GM18870 (cell line): ENCODE data around the gene WDR54.
A peak's percentile ranks its signal among the peaks of the same experiment; 100 is the strongest.
"Not testable (repeated sequence)": the region's sequence is repeated elsewhere in the genome, so short reads cannot be mapped to it uniquely, and the experiment has no call there.

Experiments used
- ATAC-seq: cut with Tn5 transposase; IDR thresholded peaks from one replicate; pipeline ENCODE4 v1.9.1; 2021; ENCODE audit warnings: moderate library complexity; ENCODE audit not compliant: unreplicated experiment

The WDR54 gene

DNA sequence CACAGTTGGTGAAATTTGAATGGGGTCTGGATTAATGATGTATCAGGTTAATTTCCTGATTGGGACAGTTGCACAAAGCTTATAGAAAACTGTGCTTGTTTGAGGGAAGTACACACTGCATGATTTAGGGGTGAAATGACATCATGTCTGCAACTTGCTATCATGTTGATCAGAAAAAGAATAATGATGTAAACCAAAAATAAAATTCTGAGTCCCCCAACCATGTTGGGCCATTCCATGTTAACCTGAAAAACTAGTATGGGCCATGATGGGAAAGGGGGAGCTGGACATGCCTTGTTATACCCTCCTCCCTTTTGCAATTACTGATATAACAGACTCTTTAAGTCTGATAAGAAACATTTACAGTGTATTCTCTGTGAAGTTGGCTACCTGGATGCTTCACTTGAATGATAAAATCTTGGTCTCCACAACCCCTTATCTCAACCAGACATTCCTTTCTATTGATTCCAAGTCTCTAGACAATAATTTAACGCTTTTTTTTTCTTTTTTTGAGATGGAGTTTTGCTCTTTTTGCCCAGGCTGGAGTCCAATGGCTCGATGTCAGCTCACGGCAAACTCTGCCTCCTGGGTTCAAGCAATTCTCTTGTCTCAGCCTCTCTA lies 29.1 kb downstream of the WDR54 start:
- no peak for ATAC-seq

DNA sequence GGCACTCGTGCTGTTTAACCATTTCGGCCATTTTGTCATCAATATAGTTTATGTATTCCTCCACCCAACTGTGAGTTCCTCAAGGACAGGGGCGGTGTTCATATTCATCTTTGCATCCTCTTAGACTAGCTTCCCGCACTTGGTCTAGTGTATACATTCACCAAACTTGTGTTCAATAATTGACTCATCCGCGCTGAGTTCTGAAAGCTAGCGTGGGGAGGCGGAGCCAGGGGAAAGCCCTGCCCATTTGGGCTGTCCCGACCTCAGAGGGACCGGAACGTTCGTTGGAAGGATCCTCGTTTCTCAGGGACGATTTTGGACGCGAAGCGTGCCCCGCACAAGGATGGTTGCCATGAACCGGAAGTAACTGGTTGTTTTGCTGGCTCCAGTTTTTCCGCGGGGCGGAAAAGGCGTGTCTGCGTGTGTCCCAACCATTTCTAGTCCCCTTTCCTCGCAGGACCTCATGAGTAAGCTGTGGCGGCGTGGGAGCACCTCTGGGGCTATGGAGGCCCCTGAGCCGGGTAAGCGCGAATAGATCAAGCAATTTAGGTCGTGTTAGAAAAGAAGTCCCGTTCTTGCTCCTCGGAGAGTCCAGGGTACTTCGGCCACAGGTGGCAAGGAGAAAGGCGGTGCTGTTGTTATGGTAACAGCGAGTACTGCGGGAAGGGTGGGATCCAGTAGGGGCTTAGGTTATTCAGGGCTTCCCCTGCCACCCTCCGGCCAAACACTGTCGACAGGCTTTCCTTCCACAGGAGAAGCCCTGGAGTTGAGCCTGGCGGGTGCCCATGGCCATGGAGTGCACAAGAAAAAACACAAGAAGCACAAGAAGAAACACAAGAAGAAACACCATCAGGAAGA lies 33.4 kb downstream of the WDR54 start, which contains the start of gene INO80B:
INO80B (plus strand) TSS at position 434 of the 858 bp plus-strand sequence; CDS start at position 464, 30 bp downstream.
- peak; percentile 53 for ATAC-seq

DNA sequence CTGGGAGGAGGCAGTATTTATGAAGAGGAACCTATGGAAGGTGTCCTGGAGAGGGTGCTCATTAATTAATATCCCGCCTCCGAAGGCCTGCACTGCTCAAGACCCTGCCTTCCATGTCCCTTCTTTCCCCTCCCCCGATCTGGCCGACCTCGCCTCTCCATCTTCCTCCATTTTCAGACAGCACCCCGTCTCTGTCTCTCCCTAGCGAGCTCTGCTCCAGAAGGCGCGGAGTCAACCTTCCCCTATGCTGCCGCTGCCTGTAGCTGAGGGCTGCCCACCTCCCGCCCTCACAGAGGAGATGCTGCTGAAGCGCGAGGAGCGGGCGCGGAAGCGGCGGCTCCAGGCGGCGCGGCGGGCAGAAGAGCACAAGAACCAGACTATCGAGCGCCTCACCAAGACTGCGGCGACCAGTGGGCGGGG lies 35.6 kb downstream of the WDR54 start:
- ATAC-seq, result no peak

DNA sequence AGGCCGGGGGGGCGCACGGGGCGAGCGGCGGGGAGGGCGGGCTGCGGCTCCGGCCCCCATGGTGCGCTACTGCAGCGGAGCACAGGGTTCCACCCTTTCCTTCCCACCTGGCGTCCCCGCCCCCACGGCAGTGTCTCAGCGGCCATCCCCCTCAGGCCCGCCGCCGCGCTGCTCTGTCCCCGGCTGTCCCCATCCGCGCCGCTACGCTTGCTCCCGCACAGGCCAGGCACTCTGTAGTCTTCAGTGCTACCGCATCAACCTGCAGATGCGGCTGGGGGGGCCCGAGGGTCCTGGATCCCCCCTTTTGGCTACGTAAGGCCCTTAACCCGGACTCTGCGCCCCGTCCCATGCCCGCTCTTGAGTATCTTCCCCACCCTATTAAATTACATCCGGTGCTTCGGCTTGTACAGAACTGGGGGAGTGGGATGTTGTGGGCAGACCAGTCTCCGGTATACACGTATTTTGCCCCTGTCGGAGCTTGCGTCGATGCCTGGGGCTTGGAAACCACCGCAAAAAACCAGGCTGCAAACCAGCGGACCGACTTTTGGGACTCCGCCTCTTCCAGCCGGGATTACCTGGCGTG lies 36.1 kb downstream of the WDR54 start:
- ATAC-seq, result peak; percentile 16

DNA sequence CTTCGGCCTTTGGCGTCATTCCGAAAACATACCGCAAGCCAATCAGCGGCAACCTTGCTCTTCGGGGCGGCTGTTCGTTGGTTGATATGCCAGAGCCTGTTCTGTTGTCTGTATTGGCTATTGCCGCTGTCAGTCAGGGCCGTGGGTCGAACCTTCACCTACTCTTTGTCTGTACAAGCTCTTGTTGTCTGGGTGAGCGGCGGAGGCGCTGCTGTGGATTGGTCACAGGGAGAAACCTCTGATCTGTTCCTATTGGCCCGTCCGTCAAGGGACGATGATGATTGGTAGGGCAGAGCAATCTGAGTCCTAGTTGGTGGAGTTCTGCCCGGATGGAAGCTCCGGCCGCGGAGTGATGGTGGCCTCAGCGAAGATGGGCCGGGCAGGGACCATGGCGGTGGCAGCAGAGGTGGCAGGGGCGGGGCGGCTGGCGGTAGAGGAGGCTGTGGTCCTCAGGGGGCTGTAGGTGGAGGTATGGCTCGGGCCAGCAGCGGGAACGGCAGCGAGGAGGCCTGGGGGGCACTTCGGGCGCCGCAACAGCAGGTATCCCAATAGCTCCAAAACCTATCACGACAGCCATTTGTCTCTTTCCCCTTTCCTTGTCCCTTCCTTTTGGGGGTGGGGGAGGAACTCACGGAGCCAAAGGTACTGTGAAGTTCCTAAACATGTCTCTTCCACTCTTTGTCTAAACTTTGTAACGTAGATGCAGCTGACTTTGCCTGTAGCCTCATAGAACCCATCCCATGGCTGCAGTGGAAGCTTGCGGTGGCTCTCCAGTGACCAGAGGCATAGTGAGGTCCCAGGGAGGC lies 36.8 kb downstream of the WDR54 start, which contains the start of gene WBP1:
WBP1 (plus strand) TSS at position 307 of the 806 bp plus-strand sequence; CDS start at position 472, 165 bp downstream.
- peak; percentile 89 for ATAC-seq

DNA sequence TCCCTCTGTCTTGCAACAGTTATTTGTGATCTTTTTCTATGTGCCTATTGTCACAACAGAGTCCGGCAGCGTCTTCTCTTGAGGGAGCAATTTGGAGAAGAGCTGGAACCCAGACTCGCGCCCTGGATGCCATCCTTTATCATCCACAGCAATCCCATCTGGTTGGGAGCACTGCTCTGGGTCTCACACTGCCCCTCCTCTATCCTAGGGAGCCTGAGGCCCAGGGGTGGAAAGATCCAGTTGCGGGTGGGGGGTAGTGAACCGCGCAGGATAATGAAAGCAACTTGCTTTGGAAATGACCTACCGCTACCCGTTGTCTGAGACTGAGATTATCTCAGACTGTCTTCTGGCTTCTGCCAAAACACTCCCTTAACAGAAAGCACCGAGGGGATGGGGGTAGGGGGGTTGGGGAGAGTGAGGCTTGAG lies 37.4 kb downstream of the WDR54 start:
- ATAC-seq, result no peak

DNA sequence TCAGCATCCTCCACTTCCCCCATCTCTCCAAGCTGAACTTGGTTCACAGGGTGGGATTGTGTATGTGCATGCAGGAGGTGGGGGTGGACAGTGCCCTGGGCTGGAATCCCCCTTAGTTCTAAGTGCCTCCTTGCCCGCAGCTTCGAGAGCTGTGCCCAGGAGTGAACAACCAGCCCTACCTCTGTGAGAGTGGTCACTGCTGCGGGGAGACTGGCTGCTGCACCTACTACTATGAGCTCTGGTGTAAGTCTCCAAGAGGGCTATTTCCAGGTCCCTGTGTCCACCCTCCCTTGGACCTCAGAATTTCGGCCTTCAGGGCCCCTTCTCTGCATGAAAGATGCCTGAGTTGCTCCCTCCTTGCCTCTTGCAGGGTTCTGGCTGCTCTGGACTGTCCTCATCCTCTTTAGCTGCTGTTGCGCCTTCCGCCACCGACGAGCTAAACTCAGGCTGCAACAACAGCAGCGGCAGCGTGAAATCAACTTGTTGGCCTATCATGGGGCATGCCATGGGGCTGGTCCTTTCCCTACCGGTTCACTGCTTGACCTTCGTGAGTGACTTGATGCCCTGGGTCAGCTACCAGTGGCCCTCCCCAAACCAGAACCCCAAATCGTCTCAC lies 38.1 kb downstream of the WDR54 start:
- not testable (repeated sequence) for ATAC-seq

DNA sequence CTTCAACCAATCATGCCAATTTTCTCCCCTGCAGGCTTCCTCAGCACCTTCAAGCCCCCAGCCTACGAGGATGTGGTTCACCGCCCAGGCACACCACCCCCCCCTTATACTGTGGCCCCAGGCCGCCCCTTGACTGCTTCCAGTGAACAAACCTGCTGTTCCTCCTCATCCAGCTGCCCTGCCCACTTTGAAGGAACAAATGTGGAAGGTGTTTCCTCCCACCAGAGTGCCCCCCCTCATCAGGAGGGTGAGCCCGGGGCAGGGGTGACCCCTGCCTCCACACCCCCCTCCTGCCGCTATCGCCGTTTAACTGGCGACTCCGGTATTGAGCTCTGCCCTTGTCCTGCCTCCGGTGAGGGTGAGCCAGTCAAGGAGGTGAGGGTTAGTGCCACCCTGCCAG lies 38.7 kb downstream of the WDR54 start:
- ATAC-seq, result not testable (repeated sequence)

DNA sequence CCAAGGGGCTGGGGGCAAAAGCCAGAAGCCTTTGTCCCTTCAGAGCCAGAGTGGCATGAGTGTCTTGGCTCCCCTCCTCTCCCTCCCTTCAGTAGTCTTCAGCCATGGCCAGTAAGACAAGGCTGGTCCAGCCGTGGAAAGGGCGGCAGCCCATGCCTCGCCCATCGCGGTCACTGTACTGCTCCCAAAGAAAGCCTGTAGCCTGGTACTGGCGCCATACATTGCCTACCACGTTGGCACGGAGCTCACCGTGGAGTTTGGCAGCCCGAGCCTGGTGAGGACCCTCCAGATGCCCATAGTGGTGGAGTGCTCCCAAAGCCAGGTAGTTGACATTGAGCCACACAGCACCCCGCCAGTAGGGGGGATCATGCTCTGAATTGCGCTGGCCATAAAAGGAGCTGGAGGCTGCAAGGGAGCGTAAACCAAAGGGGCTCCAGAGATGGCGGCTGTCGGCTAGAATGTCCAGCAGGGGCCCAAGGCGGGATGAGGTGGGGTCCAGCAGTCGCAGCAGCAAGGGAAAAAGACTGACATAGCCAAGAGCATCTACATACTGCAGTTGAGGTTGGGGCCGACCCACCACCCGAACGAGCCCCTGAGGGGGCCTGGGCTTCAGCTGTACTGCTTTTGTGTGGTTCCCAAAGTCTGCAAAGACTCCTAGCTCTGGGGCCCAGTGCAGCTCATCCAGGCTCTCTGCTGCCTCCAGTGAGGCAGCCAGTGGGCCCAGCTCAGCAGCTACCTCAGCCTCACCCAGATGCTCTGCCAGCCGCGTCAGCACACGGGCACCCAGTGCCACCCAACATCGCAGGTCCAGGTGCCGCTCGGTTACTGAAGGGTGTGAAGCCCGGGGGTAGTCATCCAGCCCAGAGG lies 39.9 kb downstream of the WDR54 start:
- ATAC-seq, result no peak

DNA sequence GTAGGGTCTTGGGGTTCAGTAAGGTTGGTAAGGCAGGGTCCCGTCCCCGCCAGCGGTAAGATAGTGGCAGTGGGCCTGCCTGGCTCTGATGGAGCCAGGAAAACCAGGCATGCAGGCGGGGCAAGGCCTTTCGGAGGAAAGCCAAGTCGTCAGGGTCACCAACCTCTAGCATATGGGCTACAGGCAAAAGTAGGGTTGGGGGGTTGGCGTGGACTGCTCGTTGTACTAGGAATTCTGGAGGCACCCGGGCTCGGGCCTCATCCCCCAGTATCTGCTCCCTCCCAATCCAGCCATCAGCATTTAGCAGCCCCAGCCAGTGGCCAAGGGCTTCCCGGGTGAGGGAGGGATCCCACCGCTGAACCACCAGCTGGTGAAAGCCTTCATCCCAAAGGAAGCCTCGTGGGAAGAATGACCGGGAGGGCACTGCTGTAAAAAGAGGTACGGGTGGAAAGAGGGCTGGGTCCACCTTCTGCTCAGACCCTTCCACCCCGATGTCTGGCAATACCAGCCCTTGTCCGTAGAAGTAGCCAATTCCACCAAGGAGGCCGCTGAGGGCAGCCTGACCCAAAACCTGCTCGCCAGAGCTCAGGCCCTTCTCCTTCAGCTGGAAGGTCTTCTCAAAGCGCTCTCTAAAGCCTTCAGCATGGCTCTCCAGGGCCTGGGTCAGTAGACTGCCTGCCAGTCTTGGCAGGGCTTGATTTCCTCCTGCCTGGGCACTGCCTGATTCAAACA lies 40.7 kb downstream of the WDR54 start:
- no peak for ATAC-seq

DNA sequence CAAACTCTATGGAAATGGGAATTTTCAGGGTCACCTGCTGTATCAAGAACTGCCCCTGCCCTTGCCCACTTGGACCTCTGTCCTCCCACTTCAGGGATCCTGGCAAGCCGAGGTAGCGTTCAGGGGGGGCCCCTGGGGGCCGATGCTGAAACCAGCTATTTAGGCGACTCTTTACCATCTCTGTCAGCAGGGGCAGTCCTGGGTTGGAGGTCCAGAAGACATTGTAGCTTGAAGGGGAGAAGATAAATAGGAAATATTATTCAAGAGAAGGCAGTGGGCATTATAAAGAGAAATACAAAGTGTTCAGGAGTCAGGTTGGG lies 41.2 kb downstream of the WDR54 start:
- no peak for ATAC-seq

DNA sequence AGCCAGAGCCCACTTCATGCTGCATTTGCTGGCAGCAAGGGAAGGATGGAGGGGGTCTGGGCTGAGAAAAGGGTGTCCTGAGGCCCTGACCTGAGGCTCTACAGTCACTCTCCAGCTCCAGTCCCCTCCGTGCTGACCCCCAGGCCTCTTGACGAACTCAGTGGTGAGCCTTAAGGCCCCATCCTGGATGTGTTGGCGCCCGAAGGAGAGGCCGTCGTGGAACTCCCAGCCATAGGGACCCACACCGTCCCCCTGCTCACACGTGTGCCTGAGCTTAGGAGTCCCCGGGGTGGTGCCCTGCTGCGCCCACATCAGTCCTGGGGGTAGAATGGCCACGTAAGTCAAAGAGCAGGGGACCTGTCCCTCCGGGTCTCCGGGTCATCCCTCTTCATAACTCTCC lies 42.9 kb downstream of the WDR54 start:
- no peak for ATAC-seq

DNA sequence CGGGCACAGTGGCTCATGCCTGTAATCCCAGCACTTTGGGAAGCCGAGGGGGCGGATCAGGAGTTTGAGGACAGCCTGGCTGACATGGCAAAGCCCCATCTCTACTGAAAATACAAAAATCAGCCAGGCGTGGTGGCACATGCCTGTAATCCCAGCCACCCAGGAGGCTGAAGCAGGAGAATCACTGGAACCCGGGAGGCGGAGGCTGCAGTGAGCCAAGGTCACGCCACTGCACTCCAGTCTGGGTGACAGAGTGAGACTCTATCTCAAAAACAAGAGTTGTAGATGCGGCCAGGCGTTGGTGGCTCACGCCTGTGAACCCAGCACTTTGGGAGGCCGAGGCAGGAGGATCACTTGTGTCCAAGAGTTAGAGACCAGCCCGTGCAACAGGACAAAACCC lies 49.2 kb downstream of the WDR54 start:
- not testable (repeated sequence) for ATAC-seq

DNA sequence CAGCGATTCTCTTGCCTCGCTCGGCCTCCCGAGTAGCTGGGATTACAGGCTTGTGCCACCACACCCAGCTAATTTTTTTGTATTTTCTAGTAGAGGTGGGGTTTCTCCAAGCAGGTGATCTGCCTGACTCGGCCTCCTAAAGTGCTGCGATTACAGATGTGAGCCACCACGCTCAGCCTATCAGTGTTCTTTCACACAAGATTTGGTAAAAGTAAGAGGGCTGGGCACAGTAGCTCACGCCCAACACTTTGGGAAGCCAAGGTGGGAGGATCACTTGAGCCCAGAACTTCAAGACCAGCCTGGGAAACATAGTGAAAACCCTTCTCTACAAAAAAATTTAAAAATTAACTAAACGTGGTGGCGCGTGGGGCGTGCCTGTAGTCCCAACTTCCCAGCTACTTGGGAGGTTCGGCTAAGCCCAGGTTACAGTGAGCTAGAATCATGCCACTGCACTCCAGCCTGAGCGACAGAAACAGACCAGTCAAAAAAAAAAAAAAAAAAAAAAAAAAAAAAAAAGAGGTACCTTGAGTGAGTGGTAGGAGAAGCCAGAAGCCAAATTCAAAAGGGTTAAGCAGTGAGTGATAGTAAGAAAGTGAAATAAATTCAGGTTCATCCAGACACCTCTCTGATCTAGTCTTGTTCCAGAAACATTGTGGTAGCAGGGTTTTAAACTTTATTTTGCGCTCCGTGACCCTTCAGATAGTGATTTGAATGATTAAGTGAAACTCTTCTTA lies 50.0 kb downstream of the WDR54 start:
- ATAC-seq, result no peak

DNA sequence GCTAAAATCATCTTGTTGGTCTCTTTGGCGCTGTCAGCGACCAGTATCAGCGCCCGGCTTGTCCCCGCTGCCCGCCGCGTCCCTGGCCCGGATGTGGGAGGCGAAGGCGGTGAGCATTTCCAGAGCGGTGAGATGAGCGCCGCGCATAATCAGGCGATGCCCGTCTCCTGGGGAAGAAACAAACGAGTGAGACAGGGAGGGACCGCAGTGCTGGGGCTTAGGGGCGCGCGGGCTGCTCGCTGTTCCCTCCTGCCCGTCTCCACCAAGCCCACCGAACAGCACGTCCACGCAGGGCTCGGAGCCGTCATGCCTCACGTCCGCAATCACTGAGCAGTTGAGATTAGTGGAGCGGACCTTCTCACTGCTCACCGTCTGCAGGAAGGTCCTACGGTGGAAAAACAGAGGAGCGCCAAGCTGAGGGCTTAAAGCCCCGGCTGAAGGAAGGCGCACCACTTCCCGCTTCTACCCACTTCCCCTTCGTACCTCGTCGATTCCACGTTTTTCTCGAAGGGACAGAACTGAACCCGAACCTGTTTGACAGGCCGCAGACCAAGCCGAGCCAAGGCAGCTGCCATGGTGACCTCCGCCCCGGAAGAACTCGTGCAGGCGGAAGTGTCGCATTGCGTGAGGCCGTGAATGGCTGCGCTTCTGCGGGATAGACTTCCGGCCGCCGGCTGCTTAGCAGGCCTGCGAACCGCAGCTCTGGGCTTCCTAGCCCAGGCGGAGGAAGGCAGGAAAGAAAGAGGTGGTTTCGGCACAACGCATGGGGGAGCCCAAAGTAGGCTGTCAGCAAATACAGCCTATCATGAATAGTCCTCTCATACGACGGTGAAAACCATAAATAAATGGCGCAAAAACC lies 50.8 kb downstream of the WDR54 start, which contains the start of gene MRPL53:
MRPL53 (minus strand) TSS at position 595 of the 859 bp plus-strand sequence; CDS start at position 575, 20 bp downstream.
- ATAC-seq, result peak; percentile 60

DNA sequence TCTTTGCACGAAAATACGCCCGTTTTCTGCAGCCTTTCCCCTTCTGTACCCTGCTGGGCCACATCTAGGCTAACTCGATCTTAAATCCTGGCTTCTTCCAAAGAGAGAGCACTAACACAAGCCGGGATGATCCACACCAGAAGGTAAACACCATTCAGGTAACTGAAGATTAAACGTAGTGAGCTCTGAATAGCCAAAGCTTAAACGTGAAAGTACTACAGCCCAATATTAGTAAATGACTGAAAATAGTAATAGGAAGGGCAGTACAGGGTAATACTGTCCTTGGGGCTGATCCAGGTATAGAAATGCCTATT lies 51.4 kb downstream of the WDR54 start:
- no peak for ATAC-seq

DNA sequence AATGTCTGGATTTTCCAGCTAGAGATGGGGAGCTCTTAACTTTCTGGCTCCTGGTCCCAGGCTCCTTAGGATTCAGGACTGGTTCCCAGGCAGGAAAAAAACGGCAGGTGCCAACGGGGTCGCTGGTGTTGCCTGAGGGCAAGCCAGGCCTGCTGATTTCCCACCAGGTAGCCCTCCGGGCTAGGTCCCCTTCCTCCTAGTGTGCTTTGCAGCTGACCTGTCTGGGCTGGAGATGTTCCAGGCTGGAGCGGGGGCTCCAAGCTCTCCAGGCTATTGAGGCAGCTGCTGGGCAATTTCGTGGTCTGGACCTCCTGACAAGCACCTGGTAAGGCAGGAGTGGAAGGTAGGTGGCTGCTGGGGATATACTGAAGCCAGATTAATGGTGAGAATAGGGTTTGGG lies 53.0 kb downstream of the WDR54 start:
- ATAC-seq, result no peak
